HG03520 (cell line): ENCODE data around the gene GRM1.

Source experiments
- ATAC-seq: cut with Tn5 transposase; IDR thresholded peaks from one replicate; pipeline ENCODE4 v1.9.1; 2021; ENCODE audit warnings: mild to moderate bottlenecking, moderate library complexity; ENCODE audit not compliant: unreplicated experiment

The GRM1 gene

GRCh38 chr6:146095481-146095880 is 66.6 kb downstream of the GRM1 start:
- ATAC-seq = no peak

GRCh38 chr6:146097586-146097985 is 68.7 kb downstream of the GRM1 start:
- no peak for ATAC-seq

- ATAC-seq = no peak
Measured at GRCh38 chr6:146100776-146101175, 71.9 kb downstream of the GRM1 start.

- ATAC-seq = no peak
Measured at GRCh38 chr6:146103416-146104072, 74.7 kb downstream of the GRM1 start.

GRCh38 chr6:146106532-146106931 is 77.7 kb downstream of the GRM1 start:
- no peak for ATAC-seq

GRCh38 chr6:146110990-146111389 is 82.1 kb downstream of the GRM1 start:
- no peak for ATAC-seq

GRCh38 chr6:146111881-146112450 is 83.1 kb downstream of the GRM1 start:
- ATAC-seq = no peak

GRCh38 chr6:146113084-146113623 is 84.3 kb downstream of the GRM1 start:
- no peak for ATAC-seq

GRCh38 chr6:146123616-146124015 is 94.8 kb downstream of the GRM1 start:
- no peak for ATAC-seq

GRCh38 chr6:146127447-146128215 is 98.8 kb downstream of the GRM1 start:
- no peak for ATAC-seq

- no peak for ATAC-seq
Measured at GRCh38 chr6:146133866-146134265, 105.0 kb downstream of the GRM1 start.

- no peak for ATAC-seq
Measured at GRCh38 chr6:146135167-146135566, 106.3 kb downstream of the GRM1 start.

- ATAC-seq = no peak
Measured at GRCh38 chr6:146146836-146147235, 118.0 kb downstream of the GRM1 start.

GRCh38 chr6:146149770-146150169 is 120.9 kb downstream of the GRM1 start:
- ATAC-seq = no peak

- peak; percentile 99 for ATAC-seq
Measured at GRCh38 chr6:146153040-146153758, 124.3 kb downstream of the GRM1 start.

GRCh38 chr6:146154197-146154596 is 125.3 kb downstream of the GRM1 start:
- no peak for ATAC-seq

- no peak for ATAC-seq
Measured at GRCh38 chr6:146161664-146162063, 132.8 kb downstream of the GRM1 start.

- no peak for ATAC-seq
Measured at GRCh38 chr6:146169872-146170271, 141.0 kb downstream of the GRM1 start.

- ATAC-seq = no peak
Measured at GRCh38 chr6:146177785-146178184, 148.9 kb downstream of the GRM1 start.

GRCh38 chr6:146183831-146184230 is 155.0 kb downstream of the GRM1 start:
- no peak for ATAC-seq

- no peak for ATAC-seq
Measured at GRCh38 chr6:146184701-146185100, 155.8 kb downstream of the GRM1 start.
